HG03520 (cell line): ENCODE results near the gene CCDC191.
A peak's percentile ranks its signal among the peaks of the same experiment; 100 is the strongest.

Source experiments
- ATAC-seq: cut with Tn5 transposase; IDR thresholded peaks from one replicate; pipeline ENCODE4 v1.9.1; 2021; ENCODE audit warnings: mild to moderate bottlenecking, moderate library complexity; ENCODE audit not compliant: unreplicated experiment

The CCDC191 gene

GRCh38 chr3:114056130-114057010, at the start of gene CCDC191, which contains the start of gene QTRT2:
CCDC191 (minus strand) TSS chr3:114056526; CDS start chr3:114056466, 60 bp downstream.
QTRT2 (plus strand) TSS chr3:114056737; CDS start chr3:114065258, 8,521 bp downstream.
- ATAC-seq = peak; percentile 97

- no peak for ATAC-seq
These were observed 48.1 kb upstream of the CCDC191 start for GRCh38 chr3:114104414-114104813.

GRCh38 chr3:114103858-114104257, 47.5 kb upstream of the CCDC191 start:
- ATAC-seq = no peak

GRCh38 chr3:114103181-114103580, 46.9 kb upstream of the CCDC191 start:
- no peak for ATAC-seq

- ATAC-seq = no peak
These were observed 44.8 kb upstream of the CCDC191 start for GRCh38 chr3:114101101-114101500.

- no peak for ATAC-seq
These were observed 39.5 kb upstream of the CCDC191 start for GRCh38 chr3:114095796-114096195.

GRCh38 chr3:114093596-114093995, 37.3 kb upstream of the CCDC191 start:
- no peak for ATAC-seq

- ATAC-seq = no peak
These were observed 36.7 kb upstream of the CCDC191 start for GRCh38 chr3:114093016-114093380.

- ATAC-seq = no peak
These were observed 36.1 kb upstream of the CCDC191 start for GRCh38 chr3:114092151-114093015.

- no peak for ATAC-seq
These were observed 33.3 kb upstream of the CCDC191 start for GRCh38 chr3:114089675-114090074.

- no peak for ATAC-seq
These were observed 30.0 kb upstream of the CCDC191 start for GRCh38 chr3:114086356-114086755.

- ATAC-seq = no peak
These were observed 26.8 kb upstream of the CCDC191 start for GRCh38 chr3:114083112-114083511.

- ATAC-seq = no peak
These were observed 24.7 kb upstream of the CCDC191 start for GRCh38 chr3:114081037-114081436.

GRCh38 chr3:114080201-114080600, 23.9 kb upstream of the CCDC191 start:
- no peak for ATAC-seq

GRCh38 chr3:114079761-114080160, 23.4 kb upstream of the CCDC191 start:
- no peak for ATAC-seq

- ATAC-seq = no peak
These were observed 21.8 kb upstream of the CCDC191 start for GRCh38 chr3:114078126-114078525.

- ATAC-seq = no peak
These were observed 20.4 kb upstream of the CCDC191 start for GRCh38 chr3:114076711-114077110.

GRCh38 chr3:114071786-114072185, 15.5 kb upstream of the CCDC191 start:
- no peak for ATAC-seq

- ATAC-seq = no peak
These were observed 12.0 kb upstream of the CCDC191 start for GRCh38 chr3:114068336-114068735.

- no peak for ATAC-seq
These were observed 11.5 kb upstream of the CCDC191 start for GRCh38 chr3:114067804-114068203.

- ATAC-seq = no peak
These were observed 4.8 kb upstream of the CCDC191 start for GRCh38 chr3:114060906-114061655.
